Endothelial cell of umbilical vein (primary cell): Measurements from ENCODE around the gene TMEM108. TPM values are rescaled to one million over a fixed set of nuclear protein-coding genes. Genes with fewer than 3 reads are reported as not detected.

Experiments used
- BruUV-seq: library from RNA; stranded (reverse); fragments of 400-500 nt; replicated peaks from 2 replicates; lab custom pipeline; 2021; lab: Mats Ljungman, UMichigan
- CTCF ChIA-PET: fragments of 300-600, 350-600 bp; sonication (Branson Sonifier 250); formaldehyde crosslinking; loops from one replicate; lab custom pipeline; 2021; ENCODE audit warnings: antibody characterized with exemption, inconsistent platforms; lab: Charles Lee
- POLR2A ChIA-PET: fragments of 300-600, 350-600 bp; sonication (Branson Sonifier 250); formaldehyde crosslinking; loops from one replicate; lab custom pipeline; 2021; ENCODE audit warnings: antibody characterized with exemption, inconsistent platforms; lab: Charles Lee
- DNase-seq: peaks from one replicate; pipeline ENCODE4 v3.0.0-alpha.2; 2011; ENCODE audit warnings: low read depth, low spot score
- FAIRE-seq: peaks from 2 replicates; lab custom pipeline; 2011; peaks lifted over from hg19 to GRCh38; lab: Jason Lieb, UNC
- H2AFZ ChIP-seq: 2 replicates; pipeline ENCODE4 v1.6.0; 2012; ENCODE audit warnings: low read depth, low read length, control low read depth, inconsistent platforms
- H3K27ac ChIP-seq: 2 replicates; pipeline ENCODE4 v1.5.1; 2011; ENCODE audit warnings: low read depth, mild to moderate bottlenecking, control low read depth, low read length, moderate library complexity; ENCODE audit not compliant: insufficient read depth
- H3K27me3 ChIP-seq, 2 experiments: 2 replicates each; pipeline versions ENCODE4 v1.6.0 to v1.6.1; 2011; ENCODE audit warnings: low read length in 2 of 2, mixed read lengths in 1 of 2; ENCODE audit not compliant: control insufficient read depth in 2 of 2, insufficient read depth in 2 of 2
- H3K36me3 ChIP-seq, 2 experiments: 2 replicates in 1 of 2; 3 replicates in 1 of 2; pipeline ENCODE4 v1.5.1; 2011; ENCODE audit warnings: low read length in 2 of 2, mild to moderate bottlenecking in 1 of 2, moderate library complexity in 1 of 2; ENCODE audit not compliant: control insufficient read depth in 2 of 2, insufficient read depth in 2 of 2; ENCODE audit errors: extremely low read depth in 1 of 2
- H3K4me1 ChIP-seq: 3 replicates; pipeline ENCODE4 v1.5.1; 2011; ENCODE audit warnings: mild to moderate bottlenecking, low read length; ENCODE audit not compliant: control insufficient read depth, insufficient read depth; ENCODE audit errors: extremely low read depth
- H3K4me2 ChIP-seq: 2 replicates; pipeline ENCODE4 v1.6.1; 2011; ENCODE audit warnings: low read length, control low read depth, mixed read lengths; ENCODE audit not compliant: insufficient read depth
- H3K4me3 ChIP-seq, 3 experiments: fragments of 200-600 bp in 1 of 3; sonication (generic), shearing (Covaris generic) in 1 of 3; replicated peaks in 1 of 3; 2 replicates each; pipeline ENCODE4 v1.5.1; 2011 to 2016; ENCODE audit warnings: control low read depth in 3 of 3, low read length in 3 of 3, mild to moderate bottlenecking in 2 of 3, inconsistent platforms in 1 of 3, low read depth in 1 of 3, moderate library complexity in 1 of 3; ENCODE audit not compliant: insufficient read depth in 1 of 3
- H3K79me2 ChIP-seq: 2 replicates; pipeline ENCODE4 v1.6.0; 2012; ENCODE audit warnings: low read length, inconsistent platforms; ENCODE audit not compliant: control insufficient read depth, insufficient read depth
- H3K9ac ChIP-seq: replicated peaks from 2 replicates; pipeline ENCODE3; 2011; ENCODE audit warnings: low read length, control low read depth; ENCODE audit not compliant: insufficient read depth; ENCODE audit errors: extremely low read depth
- H3K9me1 ChIP-seq: replicated peaks from 3 replicates; pipeline ENCODE4 v1.6.0; 2011; ENCODE audit warnings: mild to moderate bottlenecking, low read length; ENCODE audit not compliant: control insufficient read depth, insufficient read depth; ENCODE audit errors: extremely low read depth
- H3K9me3 ChIP-seq: replicated peaks from 2 replicates; pipeline ENCODE4 v1.5.1; 2012; ENCODE audit warnings: low read length, inconsistent platforms; ENCODE audit not compliant: control insufficient read depth, insufficient read depth
- H4K20me1 ChIP-seq: replicated peaks from 2 replicates; pipeline ENCODE3; 2011; ENCODE audit warnings: mild to moderate bottlenecking, low read length; ENCODE audit not compliant: control insufficient read depth, insufficient read depth; ENCODE audit errors: extremely low read depth
- CTCF ChIP-seq, 2 donors: IDR thresholded peaks; 1 replicate in 1 of 2; 2 replicates in 1 of 2; pipeline ENCODE4 v1.5.1; 2011; ENCODE audit warnings: low read length in 2 of 2, mild to moderate bottlenecking in 2 of 2, moderate library complexity in 2 of 2, control low read depth in 1 of 2, inconsistent platforms in 1 of 2, low read depth in 1 of 2; ENCODE audit not compliant: insufficient read depth in 1 of 2; ENCODE audit errors: extremely low read depth in 1 of 2
- EZH2 ChIP-seq: IDR thresholded peaks from 2 replicates; pipeline ENCODE4 v1.6.1; 2012; ENCODE audit warnings: borderline replicate concordance, low read depth, mild to moderate bottlenecking, moderate library complexity, low read length, inconsistent platforms; ENCODE audit not compliant: severe bottlenecking
- FOS ChIP-seq: IDR thresholded peaks from 2 replicates; pipeline ENCODE4 v1.6.1; 2011; ENCODE audit warnings: mild to moderate bottlenecking, low read length, moderate library complexity, borderline replicate concordance; ENCODE audit not compliant: insufficient read depth
- GATA2 ChIP-seq: IDR thresholded peaks from 2 replicates; pipeline ENCODE4 v1.7.0; 2011; ENCODE audit warnings: low read depth, mild to moderate bottlenecking, moderate library complexity, mixed read lengths, low read length; ENCODE audit not compliant: insufficient read length, insufficient read depth
- JUN ChIP-seq: IDR thresholded peaks from 2 replicates; pipeline ENCODE4 v1.6.1; 2011; ENCODE audit warnings: borderline replicate concordance, low read depth; ENCODE audit not compliant: insufficient read length, insufficient read depth
- MAX ChIP-seq: IDR thresholded peaks from 2 replicates; pipeline ENCODE4 v1.6.1; 2011; ENCODE audit not compliant: insufficient read depth, insufficient read length
- MYC ChIP-seq: IDR thresholded peaks from one replicate; pipeline ENCODE4 v1.6.1; 2011; ENCODE audit warnings: mild to moderate bottlenecking, low read depth, low read length
- POLR2A ChIP-seq: IDR thresholded peaks from 2 replicates; pipeline ENCODE4 v1.6.1; 2012; ENCODE audit warnings: low read depth, mild to moderate bottlenecking, control low read depth, low read length
- POLR2AphosphoS5 ChIP-seq: IDR thresholded peaks from 2 replicates; pipeline ENCODE4 v1.6.1; 2012; ENCODE audit warnings: low read depth, mild to moderate bottlenecking, control low read depth, low read length, moderate library complexity; ENCODE audit not compliant: insufficient read depth
- dilution Hi-C: fragments of 300-500 bp; cut with MboI; formaldehyde crosslinking; loops from one replicate; pipeline ENCODE4 v1.15.0; 2019; ENCODE audit warnings: low sequenced_read_pairs; ENCODE audit not compliant: extremely low pct_ligation_motif_present
- intact Hi-C: fragments of 100-400 bp; cut with micrococcal nuclease; formaldehyde crosslinking; loops from one replicate; pipeline ENCODE4 v1.10.0; 2022
- polyA plus RNA-seq, 4 experiments: library from polyadenylated mRNA; depleted of rRNA in 3 of 4; stranded (reverse) in 3 of 4; unstranded in 1 of 4; fragments of >200 nt; gene quantifications; 2 replicates each; pipeline versions ENCODE4 v1.2.1 to v1.2.3, GENCODE V29; 2011 to 2012; ENCODE audit warnings: missing spikeins in 1 of 4
- total RNA-seq: library from RNA; stranded (reverse); gene quantifications from 2 replicates; pipeline ENCODE4 v1.2.3, GENCODE V29; 2021

The TMEM108 gene
- total and polyA plus RNA-seq, 2 donors (not counting 3 experiments of a cell fraction or from before 2014, with no cell fraction given): 0.40 to 1.1 TPM

GRCh38 chr3:133192363-133192945 lies 154.3 kb downstream of the TMEM108 start:
- TF ChIP-seq MAX (no peak), EZH2 (no peak), POLR2A (no peak), FOS (no peak), JUN (no peak), MYC (no peak), GATA2 (no peak), CTCF (IDR thresholded peaks at IDR 0.05; ENCODE audit: extremely low read depth in 1 of 2, insufficient read depth in 1 of 2, low read depth in 1 of 2, low read length in 2 of 2) (no peak), POLR2AphosphoS5 (no peak)
- DNase-seq (no peak), FAIRE-seq (no peak)
- H3K4me2 ChIP-seq: no peak overlapping the region
- H3K9me1 ChIP-seq: no peaks in the 10 kb centered on the region
- dilution Hi-C loops (no loop called here), intact Hi-C loops (no loop called here)
- H3K27ac ChIP-seq: no peak overlapping the region
- H3K4me1 ChIP-seq: no peaks in the 10 kb centered on the region
- H4K20me1 ChIP-seq: no peaks in the 10 kb centered on the region
- no peaks in the 10 kb centered on the region for H3K36me3 ChIP-seq
- H2AFZ ChIP-seq: no peak overlapping the region
- no peaks in the 10 kb centered on the region for H3K27me3 ChIP-seq
- no peak overlapping the region for H3K4me3 ChIP-seq
- POLR2A ChIA-PET: no interaction called here
- no TSS peak for BruUV-seq
- no peaks in the 10 kb centered on the region for H3K79me2 ChIP-seq
- CTCF ChIA-PET: interaction anchor here (0.6 kb wide), 1 partner anchor 229 kb away, joined by 3 read pairs; no protein-coding TSS in a partner anchor
- no peak overlapping the region for H3K9ac ChIP-seq
- no peaks in the 10 kb centered on the region for H3K9me3 ChIP-seq
